Measurements from ENCODE around the gene TCHHL1.

TCHHL1 gene

DNA sequence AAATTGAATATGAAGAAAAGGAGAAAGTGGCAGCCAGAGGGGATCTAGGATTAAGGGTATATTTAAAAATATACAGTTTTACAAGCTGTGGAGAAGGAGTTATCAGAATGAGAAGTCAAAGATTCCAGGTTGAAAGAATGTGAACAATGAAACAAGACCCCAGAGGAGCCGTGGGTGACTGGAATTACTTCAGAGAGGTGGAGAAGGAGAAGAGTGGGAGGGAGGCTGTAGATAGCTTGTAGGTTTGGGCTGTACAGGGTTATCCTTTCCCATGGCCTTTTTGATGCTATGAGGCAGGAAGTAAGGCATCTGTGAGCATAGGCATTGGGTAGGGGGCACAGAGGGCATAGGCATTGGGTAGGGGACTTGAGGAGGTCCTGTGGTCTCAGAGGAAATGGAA is 46.8 kb downstream of the TCHHL1 start:
- intact Hi-C loops (cut with DNase I) = no loop called here
- DNase-seq = no peak

DNA sequence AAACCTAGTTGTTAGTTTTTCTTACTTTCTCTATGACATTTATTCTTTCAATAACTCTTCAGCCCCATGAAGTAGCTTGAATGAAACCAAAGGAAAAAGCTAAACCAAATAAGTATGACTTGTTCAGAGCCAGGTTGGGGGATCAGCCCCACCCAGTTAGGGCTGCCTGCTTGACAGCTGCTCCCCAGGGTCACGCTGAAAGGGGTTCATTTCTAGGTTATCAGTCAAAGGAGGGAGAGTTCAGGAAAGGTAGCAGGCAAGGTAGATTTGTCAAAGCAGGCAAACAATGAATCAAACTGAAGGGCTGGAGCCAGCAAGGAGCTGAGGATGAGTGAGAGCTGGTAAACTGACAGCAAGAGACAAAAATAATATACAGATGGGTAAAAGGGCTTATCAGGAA is 49.0 kb downstream of the TCHHL1 start:
- intact Hi-C loops (cut with DNase I) = no loop called here
- no peak for DNase-seq

DNA sequence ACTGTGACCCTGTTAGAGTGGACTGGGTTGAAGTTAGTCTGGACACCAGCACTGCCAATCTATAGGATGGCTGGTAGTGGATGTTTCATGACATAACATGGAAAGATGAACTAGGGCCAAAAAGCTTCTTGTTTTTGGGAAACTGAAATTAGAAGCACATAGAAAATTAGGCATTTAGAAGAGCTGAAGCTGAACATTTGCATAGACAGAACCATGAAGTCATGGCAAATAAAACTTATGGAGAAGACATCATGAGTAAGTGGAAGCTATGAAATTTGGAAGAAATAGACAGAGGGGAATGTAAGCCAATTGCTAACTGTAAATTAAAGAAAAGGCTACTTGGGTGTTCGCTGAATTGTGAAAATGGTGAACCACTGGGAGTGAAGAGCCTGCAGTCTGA is 49.4 kb downstream of the TCHHL1 start:
- intact Hi-C loops (cut with DNase I) = no loop called here
- no peak for DNase-seq

DNA sequence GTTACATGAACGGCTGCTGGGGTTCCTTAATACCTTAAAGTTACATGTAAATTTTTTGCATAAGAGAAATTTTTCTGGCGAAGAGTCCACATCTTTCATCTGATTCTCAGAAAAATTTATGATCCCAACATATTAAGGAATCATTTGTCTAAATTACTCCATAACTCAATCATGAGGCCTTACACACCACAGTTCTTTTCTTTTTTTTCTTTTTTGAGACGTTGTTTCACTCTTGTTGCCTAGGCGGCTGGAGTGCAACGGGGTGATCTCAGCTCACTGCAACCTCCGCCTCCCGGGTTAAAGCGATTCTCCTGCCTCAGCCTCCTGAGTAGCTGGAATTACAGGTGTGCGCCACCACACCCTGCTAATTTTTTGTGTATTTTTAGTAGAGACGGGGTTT is 50.0 kb downstream of the TCHHL1 start:
- DNase-seq = no peak
- intact Hi-C loops (cut with DNase I) = no loop called here

DNA sequence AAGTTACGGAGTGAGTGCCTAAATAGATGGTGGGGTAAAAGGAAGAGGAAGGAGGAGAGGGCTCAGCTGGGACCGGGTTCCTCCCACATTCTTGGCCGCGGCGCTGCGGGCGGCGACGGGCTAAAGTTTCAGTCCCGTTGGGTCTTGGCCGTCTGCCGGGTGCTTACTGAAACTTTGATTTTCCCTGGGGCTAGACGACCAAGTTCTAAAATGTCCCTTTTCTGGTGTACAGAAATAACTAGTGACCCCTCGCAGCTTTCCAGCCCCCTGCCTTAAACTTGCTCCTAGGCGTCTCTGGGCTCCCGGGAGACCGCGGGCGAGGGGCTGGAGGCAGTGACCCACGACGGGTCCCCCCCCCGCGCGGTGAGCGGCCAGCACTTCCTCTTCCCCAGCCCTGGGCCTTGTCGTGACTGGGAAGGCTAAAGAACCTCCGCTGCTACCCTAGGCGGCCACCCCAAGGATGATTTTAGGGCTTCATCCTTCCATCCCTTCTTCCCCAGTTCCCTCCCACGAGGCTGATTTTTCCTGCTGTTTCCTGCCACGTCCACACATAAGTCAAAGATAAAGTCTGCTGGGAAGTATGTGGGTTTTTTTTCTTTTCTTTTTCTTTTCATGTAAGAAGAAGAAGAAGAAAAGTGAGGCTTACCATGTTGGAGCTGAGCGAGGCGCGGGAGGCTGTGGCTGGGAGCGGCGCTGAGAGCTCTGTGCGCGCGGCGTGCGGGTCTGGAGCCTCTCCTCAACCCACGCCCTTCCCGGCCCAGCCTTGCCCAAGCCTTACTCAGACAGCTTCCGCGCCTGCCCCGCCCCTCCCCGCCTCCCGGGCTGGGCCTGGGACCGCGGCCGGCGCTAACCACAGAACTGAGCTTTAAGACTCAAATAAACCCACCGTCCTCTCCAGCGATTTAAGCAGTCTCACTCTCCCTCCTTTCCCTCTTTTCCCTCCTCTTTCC is 52.3 kb downstream of the TCHHL1 start, which contains the start of gene S100A11:
TSS of gene S100A11 (minus strand) at position 738 of the 950 bp plus-strand sequence. CDS start at position 649, 89 bp downstream.
- peak; percentile 18 to 92 (median 44) for DNase-seq
- intact Hi-C loops (cut with DNase I) = no loop called here

DNA sequence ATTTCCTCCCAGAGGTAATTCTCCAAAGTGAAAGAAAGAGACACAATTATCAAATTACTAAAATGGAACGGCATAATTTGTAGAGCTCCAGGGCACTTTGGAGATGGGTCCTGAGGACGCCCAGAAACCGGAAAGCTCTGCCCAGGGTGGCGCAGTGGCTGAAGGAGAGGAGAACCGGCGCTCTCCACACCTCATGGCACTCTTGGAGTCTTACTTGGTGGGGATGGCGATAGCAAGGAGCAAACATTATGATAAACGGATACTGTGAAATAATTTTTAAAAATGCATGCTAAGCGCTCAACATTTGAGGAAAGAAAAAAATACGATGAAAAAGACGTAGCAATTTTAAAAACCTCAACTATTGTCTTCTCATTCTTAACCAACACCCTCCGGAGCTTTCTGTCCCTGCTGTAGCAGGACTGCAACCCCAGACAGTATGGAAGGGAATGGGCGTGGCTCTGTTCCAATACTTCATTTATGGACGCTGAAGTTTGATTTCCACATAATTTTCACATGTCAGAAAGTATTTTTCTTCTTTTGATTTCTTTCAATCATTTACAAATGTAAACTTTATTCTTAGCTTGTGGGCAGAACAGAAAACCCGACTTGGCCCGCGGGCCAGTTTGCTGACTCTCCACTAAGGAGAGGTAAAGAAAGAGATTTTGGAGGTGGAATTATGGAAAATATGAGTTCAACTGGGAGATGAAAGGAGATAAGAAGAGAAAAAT is 53.2 kb downstream of the TCHHL1 start:
- DNase-seq = no peak
- intact Hi-C loops (cut with DNase I) = no loop called here

DNA sequence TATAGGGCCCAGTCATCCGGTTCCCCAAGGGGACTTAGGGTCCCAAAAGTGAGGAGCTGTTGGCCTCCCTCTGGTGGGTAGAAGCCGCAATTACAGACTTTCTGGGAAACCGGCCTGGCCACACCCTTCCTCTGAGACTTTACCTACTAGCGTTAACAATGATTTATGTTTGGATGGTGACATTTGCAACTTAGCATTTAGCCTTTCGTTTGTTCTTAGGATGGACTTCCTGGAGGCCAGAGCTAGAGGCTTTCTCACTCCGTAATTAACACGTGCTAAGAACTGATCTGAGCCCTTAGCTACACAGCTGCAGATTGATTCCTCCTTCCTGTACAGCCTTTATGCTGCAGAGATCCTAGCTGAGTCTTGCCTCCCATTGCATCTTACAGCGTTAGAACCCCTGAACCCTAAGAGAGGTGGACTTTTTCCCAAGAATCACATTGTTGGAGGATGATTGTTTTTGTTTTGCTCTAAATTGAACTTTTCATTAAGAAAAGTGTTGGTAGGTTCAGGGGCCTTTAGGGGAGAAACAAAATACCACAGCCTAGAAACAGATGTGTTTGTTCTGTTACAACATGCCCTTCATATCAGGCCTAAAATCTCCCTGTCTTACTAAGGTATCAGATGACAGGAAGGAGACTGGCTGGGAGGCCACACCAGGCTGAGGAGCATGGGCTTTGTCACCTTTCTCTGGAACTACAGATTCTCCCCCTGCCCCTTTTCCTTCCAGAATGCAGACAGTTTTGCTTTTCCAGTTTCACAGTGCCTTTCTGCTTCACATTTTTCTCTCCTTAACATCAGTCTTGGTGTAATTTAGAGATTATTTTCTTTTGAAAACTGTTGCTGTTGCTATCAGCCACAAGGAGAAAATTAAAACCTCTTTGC is 54.0 kb downstream of the TCHHL1 start:
- DNase-seq = no peak
- intact Hi-C loops (cut with DNase I) = no loop called here

DNA sequence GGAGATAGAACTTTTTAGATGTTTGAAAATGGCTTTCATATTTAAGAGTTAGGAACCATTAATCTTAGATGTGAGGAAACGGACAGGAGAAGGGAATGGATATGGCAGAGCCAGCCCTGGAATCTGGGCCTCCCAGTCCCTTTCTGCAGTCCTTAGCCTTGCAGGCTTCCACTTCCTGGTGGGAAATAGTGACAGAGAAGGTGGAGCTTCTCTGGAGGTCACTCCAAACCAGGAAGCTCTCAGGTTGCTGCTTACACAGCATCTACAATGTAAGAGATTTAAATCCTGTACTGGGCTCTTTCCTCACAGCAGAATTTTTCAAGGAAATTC is 54.6 kb downstream of the TCHHL1 start:
- intact Hi-C loops (cut with DNase I) = no loop called here
- DNase-seq = no peak
